Upper lobe of left lung (tissue), 6 donors: Measurements from ENCODE around the gene TPRA1. TPM values are rescaled to one million over a fixed set of nuclear protein-coding genes. Genes with fewer than 3 reads are reported as not detected.

Experiments
- ATAC-seq, 2 donors: fragments of 200-7000 bp; cut with Tn5 transposase; one replicate each; pipeline ENCODE4 v1.9.1; 2022; ENCODE audit warnings: mild to moderate bottlenecking in 2 of 2, moderate library complexity in 2 of 2; ENCODE audit not compliant: low FRiP score in 2 of 2
- DNase-seq, 2 donors: peaks; one replicate each; pipeline ENCODE4 v3.0.0-alpha.2; 2019 to 2020
- H3K27ac ChIP-seq, 4 donors: fragments of 200-600 bp; sonication (generic); one replicate each; pipeline ENCODE4 v1.5.1; 2016 to 2019
- H3K27me3 ChIP-seq, 4 donors: fragments of 200-600 bp; sonication (generic); one replicate each; pipeline ENCODE4 v1.5.1; 2017 to 2019
- H3K36me3 ChIP-seq, 4 donors: fragments of 200-600 bp; sonication (generic); one replicate each; pipeline ENCODE4 v1.5.1; 2016 to 2019
- H3K4me1 ChIP-seq, 4 donors: fragments of 200-600 bp; sonication (generic); one replicate each; pipeline ENCODE4 v1.5.1; 2018 to 2019
- H3K4me3 ChIP-seq, 4 donors: fragments of 200-600 bp; sonication (generic); one replicate each; pipeline ENCODE4 v1.5.1; 2017 to 2019; ENCODE audit warnings: mild to moderate bottlenecking in 2 of 4, moderate library complexity in 1 of 4
- H3K9me3 ChIP-seq, 4 donors: fragments of 200-600 bp; sonication (generic); one replicate each; pipeline ENCODE4 v1.5.1; 2018 to 2019
- EP300 ChIP-seq, 4 donors: sonication (generic); formaldehyde crosslinking; IDR thresholded peaks; one replicate each; pipeline ENCODE4 v1.5.1; 2017; ENCODE audit warnings: antibody characterized with exemption in 4 of 4, control low read depth in 2 of 4
- POLR2A ChIP-seq, 4 donors: fragments of 450-650 bp; IDR thresholded peaks; one replicate each; pipeline ENCODE4 v1.5.1; 2016 to 2017; ENCODE audit warnings: antibody characterized with exemption in 4 of 4, mild to moderate bottlenecking in 2 of 4
- POLR2AphosphoS5 ChIP-seq, 2 donors: sonication (generic); formaldehyde crosslinking; IDR thresholded peaks; one replicate each; pipeline ENCODE4 v1.5.1; 2017; ENCODE audit warnings: antibody characterized with exemption in 2 of 2
- WGBS, 2 donors: methylation state at CpG; one replicate each; pipeline ENCODE4 v1.1.5; 2017 to 2018; 5-methylcytosine and 5-hydroxymethylcytosine counted together
- total RNA-seq, 6 donors: library from RNA; depleted of rRNA in 4 of 6; stranded (reverse); fragments of >200 nt in 4 of 6; gene quantifications; one replicate each; pipeline versions ENCODE4 v1.1.0 to v1.2.1, GENCODE V29; 2016 to 2021
- TF ChIP-seq, protein P1 (sequence below), 6 experiments: fragments of 450-650 bp in 4 of 6; fragments of 200-600 bp in 2 of 6; sonication (generic) in 2 of 6; IDR thresholded peaks; one replicate each; pipeline ENCODE4 v1.5.1; 2016 to 2019; ENCODE audit warnings: antibody characterized with exemption in 6 of 6
- donor health status: DM: no; HTN: no; CAD: no; lungs with moderate emphysema.
- donor health status: DM: no; HTN: yes; CAD: no; lungs with severe emphysema.

TPRA1 gene
- total RNA-seq, 6 donors from 2014 or later = 16.8 to 44.4 (median 40.3) TPM

- peak; percentile 41 to 73 for ATAC-seq
- no peak overlapping the region for H3K4me3 ChIP-seq
- H3K4me1 ChIP-seq = peaks cover 10 to 40% (median 33%) of the 10 kb centered on the region in 4 donors
- H3K36me3 ChIP-seq = no peaks in the 10 kb centered on the region
- H3K27ac ChIP-seq = peak overlapping the region in 1 of 4 donors; percentile 44
- 38% methylated on average over 10 of the region's 10 CpGs; no CpG with 5 or more reads in 1 of the 2 donors for whole genome bisulfite sequencing, 2 donors
- peak; percentile 79 to 81 for DNase-seq
- H3K9me3 ChIP-seq = no peaks in the 10 kb centered on the region
- no peak for TF ChIP-seq POLR2A (IDR thresholded peaks at IDR 0.05)
- TF ChIP-seq, protein P1, sequence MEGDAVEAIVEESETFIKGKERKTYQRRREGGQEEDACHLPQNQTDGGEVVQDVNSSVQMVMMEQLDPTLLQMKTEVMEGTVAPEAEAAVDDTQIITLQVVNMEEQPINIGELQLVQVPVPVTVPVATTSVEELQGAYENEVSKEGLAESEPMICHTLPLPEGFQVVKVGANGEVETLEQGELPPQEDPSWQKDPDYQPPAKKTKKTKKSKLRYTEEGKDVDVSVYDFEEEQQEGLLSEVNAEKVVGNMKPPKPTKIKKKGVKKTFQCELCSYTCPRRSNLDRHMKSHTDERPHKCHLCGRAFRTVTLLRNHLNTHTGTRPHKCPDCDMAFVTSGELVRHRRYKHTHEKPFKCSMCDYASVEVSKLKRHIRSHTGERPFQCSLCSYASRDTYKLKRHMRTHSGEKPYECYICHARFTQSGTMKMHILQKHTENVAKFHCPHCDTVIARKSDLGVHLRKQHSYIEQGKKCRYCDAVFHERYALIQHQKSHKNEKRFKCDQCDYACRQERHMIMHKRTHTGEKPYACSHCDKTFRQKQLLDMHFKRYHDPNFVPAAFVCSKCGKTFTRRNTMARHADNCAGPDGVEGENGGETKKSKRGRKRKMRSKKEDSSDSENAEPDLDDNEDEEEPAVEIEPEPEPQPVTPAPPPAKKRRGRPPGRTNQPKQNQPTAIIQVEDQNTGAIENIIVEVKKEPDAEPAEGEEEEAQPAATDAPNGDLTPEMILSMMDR (IDR thresholded peaks at IDR 0.05) = peak; percentile 79 to 90 (median 88)
- no peaks in the 10 kb centered on the region for H3K27me3 ChIP-seq
Observed at GRCh38 chr3:127544192-127544802, 46.2 kb downstream of the TPRA1 start.

- Histone ChIP-seq H3K27me3 (no peaks in the 10 kb centered on the region), H3K9me3 (no peaks in the 10 kb centered on the region), H3K4me1 (peaks cover 10 to 40% (median 33%) of the 10 kb centered on the region in 4 donors), H3K36me3 (no peaks in the 10 kb centered on the region), H3K27ac (peak overlapping the region in 3 of 4 donors; percentile 20 to 62 (median 42)), H3K4me3 (no peak overlapping the region)
- ATAC-seq = no peak
- DNase-seq = peak in 1 of 2 donors; percentile 46
- TF ChIP-seq EP300 (IDR thresholded peaks at IDR 0.05) (no peak), POLR2AphosphoS5 (IDR thresholded peaks at IDR 0.05) (no peak), POLR2A (IDR thresholded peaks at IDR 0.05) (no peak)
- TF ChIP-seq, protein P1 (IDR thresholded peaks at IDR 0.05) = no peak
- 87 to 91% methylated on average over 11 to 12 of the region's 12 CpGs for WGBS, 2 donors
Observed at GRCh38 chr3:127543441-127543840, 47.1 kb downstream of the TPRA1 start.

GRCh38 chr3:127542441-127542952 is 48.0 kb downstream of the TPRA1 start:
- no peaks in the 10 kb centered on the region for H3K9me3 ChIP-seq
- no peak for TF ChIP-seq EP300 (IDR thresholded peaks at IDR 0.05)
- TF ChIP-seq POLR2A (IDR thresholded peaks at IDR 0.05) = peak in 1 of 4 donors; percentile 26
- no peaks in the 10 kb centered on the region for H3K36me3 ChIP-seq
- H3K27me3 ChIP-seq = no peaks in the 10 kb centered on the region
- H3K4me1 ChIP-seq = peaks cover 5 to 36% (median 26%) of the 10 kb centered on the region in 4 donors
- peak overlapping the region; percentile 20 to 62 (median 34) for H3K27ac ChIP-seq
- WGBS, 2 donors = 72 to 84% methylated on average over 13 to 14 of the region's 14 CpGs
- peak; percentile 24 to 88 for ATAC-seq
- no peak overlapping the region for H3K4me3 ChIP-seq
- DNase-seq = peak; percentile 84 to 88

- no peaks in the 10 kb centered on the region for H3K36me3 ChIP-seq
- no peak overlapping the region for H3K4me3 ChIP-seq
- DNase-seq (no peak), ATAC-seq (no peak)
- H3K27ac ChIP-seq = no peak overlapping the region
- no peaks in the 10 kb centered on the region for H3K9me3 ChIP-seq
- no peaks in the 10 kb centered on the region for H3K27me3 ChIP-seq
- peaks cover 5 to 31% (median 19%) of the 10 kb centered on the region in 4 donors for H3K4me1 ChIP-seq
- TF ChIP-seq EP300 (IDR thresholded peaks at IDR 0.05) (no peak), POLR2A (IDR thresholded peaks at IDR 0.05) (no peak), POLR2AphosphoS5 (IDR thresholded peaks at IDR 0.05) (no peak)
- TF ChIP-seq, protein P1 (IDR thresholded peaks at IDR 0.05) = no peak
- 85 to 87% methylated on average over 5 of the region's 5 CpGs for WGBS, 2 donors
Observed at GRCh38 chr3:127541320-127541719, 49.2 kb downstream of the TPRA1 start.

GRCh38 chr3:127539366-127540060 is 51.0 kb downstream of the TPRA1 start:
- Histone ChIP-seq H3K9me3 (no peaks in the 10 kb centered on the region), H3K4me1 (peaks cover 3 to 29% (median 18%) of the 10 kb centered on the region in 4 donors), H3K27ac (no peak overlapping the region), H3K4me3 (no peak overlapping the region), H3K36me3 (no peaks in the 10 kb centered on the region), H3K27me3 (no peaks in the 10 kb centered on the region)
- TF ChIP-seq EP300 (IDR thresholded peaks at IDR 0.05) (no peak), POLR2AphosphoS5 (IDR thresholded peaks at IDR 0.05) (no peak), POLR2A (IDR thresholded peaks at IDR 0.05) (no peak)
- TF ChIP-seq, protein P1 (IDR thresholded peaks at IDR 0.05) = no peak
- peak in 1 of 2 donors; percentile 45 for DNase-seq
- WGBS, 2 donors = 84 to 88% methylated on average over 7 to 17 of the region's 17 CpGs
- ATAC-seq = no peak
